ENCODE data around the gene PLCB1. TPM values are rescaled to one million over a fixed set of nuclear protein-coding genes. Genes with fewer than 3 reads are reported as not detected.
A peak's percentile ranks its signal among the peaks of the same experiment; 100 is the strongest.

PLCB1 gene
- polyA plus RNA-seq, 5 donors = 11.8 to 27.1 (median 19.5) TPM

GRCh38 chr20:8647961-8648441 is 515.9 kb downstream of the PLCB1 start:
- no peak for DNase-seq

- no peak for DNase-seq
Measured at GRCh38 chr20:8648466-8648865, 516.4 kb downstream of the PLCB1 start.

GRCh38 chr20:8652396-8652795 is 520.3 kb downstream of the PLCB1 start:
- no peak for DNase-seq

GRCh38 chr20:8654486-8654885 is 522.4 kb downstream of the PLCB1 start:
- no peak for DNase-seq

- DNase-seq = peak; percentile 7 to 21
Measured at GRCh38 chr20:8656335-8656734, 524.3 kb downstream of the PLCB1 start.

GRCh38 chr20:8657664-8658063 is 525.6 kb downstream of the PLCB1 start:
- no peak for DNase-seq

GRCh38 chr20:8658103-8658502 is 526.0 kb downstream of the PLCB1 start:
- no peak for DNase-seq

GRCh38 chr20:8661229-8661952 is 529.3 kb downstream of the PLCB1 start:
- no peak for DNase-seq

- DNase-seq = no peak
Measured at GRCh38 chr20:8662433-8662954, 530.4 kb downstream of the PLCB1 start.

- no peak for DNase-seq
Measured at GRCh38 chr20:8663424-8663823, 531.4 kb downstream of the PLCB1 start.

- DNase-seq = no peak
Measured at GRCh38 chr20:8664778-8665177, 532.7 kb downstream of the PLCB1 start.

- DNase-seq = no peak
Measured at GRCh38 chr20:8667306-8667705, 535.2 kb downstream of the PLCB1 start.

GRCh38 chr20:8670207-8670892 is 538.3 kb downstream of the PLCB1 start:
- no peak for DNase-seq

GRCh38 chr20:8670893-8671215 is 538.8 kb downstream of the PLCB1 start:
- DNase-seq = no peak

- no peak for DNase-seq
Measured at GRCh38 chr20:8671370-8671961, 539.4 kb downstream of the PLCB1 start.

- DNase-seq = no peak
Measured at GRCh38 chr20:8673116-8673515, 541.0 kb downstream of the PLCB1 start.

- DNase-seq = no peak
Measured at GRCh38 chr20:8675896-8676295, 543.8 kb downstream of the PLCB1 start.

GRCh38 chr20:8678098-8678776 is 546.2 kb downstream of the PLCB1 start:
- DNase-seq = no peak

- no peak for DNase-seq
Measured at GRCh38 chr20:8689337-8689736, 557.3 kb downstream of the PLCB1 start.

GRCh38 chr20:8690074-8690473 is 558.0 kb downstream of the PLCB1 start:
- no peak for DNase-seq

- no peak for DNase-seq
Measured at GRCh38 chr20:8693709-8694108, 561.6 kb downstream of the PLCB1 start.

- DNase-seq = no peak
Measured at GRCh38 chr20:8700756-8701155, 568.7 kb downstream of the PLCB1 start.

All from right lung (tissue), 5 donors.